H1 (cell line): Measurements from ENCODE around the gene FGF5. TPM values are rescaled to one million over a fixed set of nuclear protein-coding genes. Genes with fewer than 3 reads are reported as not detected.

ENCODE experiments used
- CTCF ChIA-PET: fragments of 300-600 bp; sonication (Branson Sonifier 250); formaldehyde crosslinking; loops from one replicate; lab custom pipeline; 2021; ENCODE audit not compliant: partially characterized antibody; lab: Charles Lee
- POLR2A ChIA-PET: fragments of 300-600 bp; sonication (Branson Sonifier 250); formaldehyde crosslinking; loops from one replicate; lab custom pipeline; 2021; ENCODE audit warnings: inconsistent platforms; ENCODE audit not compliant: partially characterized antibody; lab: Charles Lee
- DNase-seq, 2 experiments: peaks; one replicate each; pipeline versions ENCODE4 v3.0.0 to v3.0.0-alpha.2; 2010 to 2022; ENCODE audit warnings: low spot score in 2 of 2, low read depth in 1 of 2, mixed read lengths in 1 of 2
- FAIRE-seq: peaks from 2 replicates; lab custom pipeline; 2011; peaks lifted over from hg19 to GRCh38; lab: Jason Lieb, UNC
- H2AFZ ChIP-seq: 2 replicates; pipeline ENCODE4 v1.8.1; 2012; ENCODE audit warnings: low read length, inconsistent platforms
- H2AK5ac ChIP-seq: 2 replicates; pipeline ENCODE4 v1.6.1; 2013; ENCODE audit warnings: low read depth, low read length
- H2BK120ac ChIP-seq: replicated peaks from 2 replicates; pipeline ENCODE3; 2013; ENCODE audit warnings: low read depth, low read length, inconsistent platforms
- H2BK12ac ChIP-seq: 2 replicates; pipeline ENCODE4 v1.6.1; 2013; ENCODE audit warnings: low read depth, low read length
- H2BK15ac ChIP-seq: 2 replicates; pipeline ENCODE4 v1.6.1; 2013; ENCODE audit warnings: low read length
- H2BK20ac ChIP-seq: 2 replicates; pipeline ENCODE4 v1.6.1; 2013; ENCODE audit warnings: low read length
- H2BK5ac ChIP-seq: 2 replicates; pipeline ENCODE4 v1.6.1; 2013; ENCODE audit warnings: low read depth, low read length
- H3K14ac ChIP-seq: 2 replicates; pipeline ENCODE4 v1.6.1; 2013; ENCODE audit warnings: inconsistent platforms; ENCODE audit not compliant: insufficient read length
- H3K18ac ChIP-seq: 2 replicates; pipeline ENCODE4 v1.6.1; 2013; ENCODE audit warnings: low read length; ENCODE audit errors: extremely low read depth
- H3K23ac ChIP-seq: 2 replicates; pipeline ENCODE4 v1.6.1; 2013; ENCODE audit warnings: inconsistent platforms; ENCODE audit not compliant: insufficient read length
- H3K23me2 ChIP-seq: 2 replicates; pipeline ENCODE4 v1.6.1; 2013; ENCODE audit warnings: low read depth, low read length
- H3K27ac ChIP-seq: 2 replicates; pipeline ENCODE4 v1.6.1; 2011; ENCODE audit warnings: low read depth, low read length, inconsistent platforms
- H3K27me3 ChIP-seq, 4 experiments: replicated peaks in 1 of 4; 1 replicate in 1 of 4; 2 replicates in 3 of 4; pipeline versions ENCODE4 v1.6.1 to v1.8.1; 2011 to 2013; ENCODE audit warnings: low read length in 3 of 4, mild to moderate bottlenecking in 3 of 4, inconsistent platforms in 2 of 4, mixed read lengths in 2 of 4, moderate library complexity in 1 of 4; ENCODE audit not compliant: control insufficient read depth in 3 of 4, insufficient read depth in 3 of 4; ENCODE audit errors: extremely low read depth in 1 of 4
- H3K36me3 ChIP-seq, 4 experiments: 2 replicates each; pipeline versions ENCODE4 v1.6.1 to v1.8.1; 2011 to 2013; ENCODE audit warnings: mild to moderate bottlenecking in 4 of 4, low read length in 3 of 4, moderate library complexity in 2 of 4, control low read depth in 1 of 4, inconsistent platforms in 1 of 4; ENCODE audit not compliant: insufficient read depth in 4 of 4, control insufficient read depth in 2 of 4
- H3K4ac ChIP-seq: replicated peaks from 2 replicates; pipeline ENCODE3; 2013; ENCODE audit warnings: low read length, low read depth, mixed read lengths, inconsistent platforms; ENCODE audit not compliant: insufficient read length
- H3K4me1 ChIP-seq, 4 experiments: replicated peaks in 1 of 4; 1 replicate in 1 of 4; 2 replicates in 3 of 4; pipeline versions ENCODE4 v1.6.1 to v1.8.1; 2011 to 2013; ENCODE audit warnings: low read length in 3 of 4, inconsistent platforms in 2 of 4, mixed read lengths in 1 of 4; ENCODE audit not compliant: insufficient read depth in 4 of 4, control insufficient read depth in 3 of 4
- H3K4me2 ChIP-seq, 2 experiments: 2 replicates each; pipeline versions ENCODE4 v1.6.1 to v1.8.1; 2011 to 2013; ENCODE audit warnings: low read depth in 2 of 2, low read length in 2 of 2, control low read depth in 1 of 2, inconsistent platforms in 1 of 2, mild to moderate bottlenecking in 1 of 2; ENCODE audit not compliant: insufficient read depth in 1 of 2
- H3K4me3 ChIP-seq, 4 experiments: fragments of 200-600, 300-600 bp in 1 of 4; sonication (generic), shearing (Covaris generic), sonication (Bioruptor Twin) in 1 of 4; 2 replicates each; pipeline versions ENCODE4 v1.5.1 to v1.8.1; 2011 to 2016; ENCODE audit warnings: low read length in 4 of 4, low read depth in 3 of 4, control low read depth in 2 of 4, inconsistent platforms in 2 of 4, mild to moderate bottlenecking in 2 of 4, mixed read lengths in 1 of 4, moderate library complexity in 1 of 4; ENCODE audit not compliant: insufficient read depth in 2 of 4; ENCODE audit errors: extremely low read depth in 1 of 4
- H3K56ac ChIP-seq: replicated peaks from 2 replicates; pipeline ENCODE3; 2013; ENCODE audit warnings: low read depth, mild to moderate bottlenecking, mixed read lengths, low read length, inconsistent platforms; ENCODE audit not compliant: insufficient read length
- H3K79me1 ChIP-seq: 2 replicates; pipeline ENCODE4 v1.6.1; 2013; ENCODE audit warnings: low read depth, low read length, control low read depth
- H3K79me2 ChIP-seq, 2 experiments: 2 replicates each; pipeline versions ENCODE4 v1.6.1 to v1.8.1; 2012 to 2013; ENCODE audit warnings: low read length in 2 of 2, mild to moderate bottlenecking in 2 of 2, inconsistent platforms in 1 of 2; ENCODE audit not compliant: insufficient read depth in 2 of 2, control insufficient read depth in 1 of 2
- H3K9ac ChIP-seq, 4 experiments: replicated peaks in 1 of 4; 1 replicate in 1 of 4; 2 replicates in 3 of 4; pipeline versions ENCODE4 v1.6.1 to v1.8.1; 2011 to 2013; ENCODE audit warnings: low read depth in 3 of 4, low read length in 3 of 4, control low read depth in 2 of 4, mild to moderate bottlenecking in 2 of 4, moderate library complexity in 2 of 4, inconsistent platforms in 1 of 4; ENCODE audit errors: extremely low read depth in 1 of 4
- H3K9me3 ChIP-seq, 2 experiments: 2 replicates each; pipeline versions ENCODE4 v1.6.1 to v1.8.1; 2012 to 2013; ENCODE audit warnings: mild to moderate bottlenecking in 2 of 2, moderate library complexity in 2 of 2, control low read depth in 1 of 2, inconsistent platforms in 1 of 2, low read depth in 1 of 2, low read length in 1 of 2, mixed read lengths in 1 of 2; ENCODE audit not compliant: insufficient read depth in 2 of 2
- H4K20me1 ChIP-seq, 2 experiments: replicated peaks in 1 of 2; 2 replicates each; pipeline versions ENCODE3 to v1.8.1; 2011 to 2013; ENCODE audit warnings: inconsistent platforms in 2 of 2, low read length in 2 of 2, mild to moderate bottlenecking in 1 of 2; ENCODE audit not compliant: insufficient read depth in 2 of 2, control insufficient read depth in 1 of 2
- H4K5ac ChIP-seq: 2 replicates; pipeline ENCODE4 v1.6.1; 2013; ENCODE audit warnings: low read length, low read depth, mixed read lengths, inconsistent platforms; ENCODE audit not compliant: insufficient read length
- H4K8ac ChIP-seq: 2 replicates; pipeline ENCODE4 v1.8.0; 2013; ENCODE audit warnings: mild to moderate bottlenecking, moderate library complexity, low read length, inconsistent platforms; ENCODE audit not compliant: insufficient read depth; ENCODE audit errors: extremely low read depth
- H4K91ac ChIP-seq: replicated peaks from 2 replicates; pipeline ENCODE3; 2013; ENCODE audit warnings: low read length, mixed read lengths, inconsistent platforms; ENCODE audit not compliant: insufficient read length
- CBX8 ChIP-seq: fragments of 300-800, 300-1000 bp; sonication (generic); IDR thresholded peaks from 2 replicates; pipeline ENCODE4 v1.7.1; 2016; ENCODE audit warnings: low read depth, low read length, borderline replicate concordance
- EGR1 ChIP-seq: IDR thresholded peaks from 2 replicates; pipeline ENCODE4 v1.6.1; 2011; ENCODE audit warnings: low read depth, low read length, borderline replicate concordance
- EZH2 ChIP-seq: fragments of 200-600 bp; sonication (generic); IDR thresholded peaks from 2 replicates; pipeline ENCODE4 v1.7.1; 2012; ENCODE audit warnings: low read depth, mild to moderate bottlenecking, moderate library complexity, low read length, inconsistent platforms; ENCODE audit not compliant: severe bottlenecking
- GABPA ChIP-seq: IDR thresholded peaks from 2 replicates; pipeline ENCODE4 v1.6.1; 2011; ENCODE audit warnings: mild to moderate bottlenecking, low read length, moderate library complexity, borderline replicate concordance; ENCODE audit not compliant: insufficient read depth
- KDM4A ChIP-seq: IDR thresholded peaks from one replicate; pipeline ENCODE4 v1.7.1; 2012; ENCODE audit warnings: low read depth, mild to moderate bottlenecking, moderate library complexity, low read length, inconsistent platforms; ENCODE audit not compliant: severe bottlenecking
- KDM5A ChIP-seq: fragments of 200-600 bp; IDR thresholded peaks from 2 replicates; pipeline ENCODE4 v1.7.1; 2012; ENCODE audit warnings: mild to moderate bottlenecking, low read length, inconsistent platforms, mixed read lengths
- MAFK ChIP-seq: IDR thresholded peaks from 2 replicates; pipeline ENCODE4 v1.6.1; 2012; ENCODE audit warnings: low read depth, mild to moderate bottlenecking, improper control_type of control experiment, low read length
- MAX ChIP-seq: IDR thresholded peaks from 2 replicates; pipeline ENCODE4 v1.6.1; 2012; ENCODE audit warnings: inconsistent platforms
- SAP30 ChIP-seq: fragments of 300-600 bp; sonication (generic); IDR thresholded peaks from 2 replicates; pipeline ENCODE4 v1.7.1; 2012; ENCODE audit warnings: low read length, moderate library complexity, mild to moderate bottlenecking, inconsistent platforms; ENCODE audit not compliant: insufficient read depth, insufficient replicate concordance
- SP4 ChIP-seq: IDR thresholded peaks from 2 replicates; pipeline ENCODE4 v1.6.1; 2012; ENCODE audit warnings: low read length, inconsistent platforms
- SUZ12 ChIP-seq: fragments of 200-600 bp; sonication (generic); IDR thresholded peaks from 2 replicates; pipeline ENCODE4 v1.6.1; 2012; ENCODE audit warnings: mild to moderate bottlenecking, inconsistent platforms, low read length, moderate library complexity, mixed read lengths
- WGBS, 2 experiments: shearing (Covaris generic) in 1 of 2; methylation state at CpG; one replicate each; pipeline versions ENCODE4 v1.1.6 to v1.1.7; 2013 to 2015; ENCODE audit warnings: low lambda C conversion rate in 2 of 2, mixed read lengths in 2 of 2, inconsistent platforms in 1 of 2, low coverage in 1 of 2, missing lambda C conversion rate in 1 of 2; ENCODE audit not compliant: insufficient replicate concordance in 2 of 2, insufficient coverage in 1 of 2, insufficient read length in 1 of 2; ENCODE audit errors: extremely low coverage in 1 of 2, missing lambda C conversion rate in 1 of 2; 5-methylcytosine and 5-hydroxymethylcytosine counted together
- polyA plus RNA-seq, 7 experiments: library from polyadenylated mRNA; depleted of rRNA in 3 of 7; stranded (reverse) in 5 of 7; unstranded in 2 of 7; fragments of >200 nt in 5 of 7; fragments of 200-250 nt in 2 of 7; gene quantifications; 1 replicate in 5 of 7; 2 replicates in 1 of 7; 4 replicates in 1 of 7; pipeline versions ENCODE4 v1.2.1 to v1.2.3, GENCODE V29; 2011 to 2013; ENCODE audit warnings: missing spikeins in 2 of 7, mixed read lengths in 2 of 7
- total RNA-seq: library from RNA; stranded (reverse); fragmentation: NEBNext Ultra II Directional; extraction: Animal tissue kit (Norgen Biotek cat#: 25700); gene quantifications from 2 replicates; pipeline ENCODE4 v1.2.1, GENCODE V29; 2021

FGF5 gene
- total and polyA plus RNA-seq, 2 of the 8 experiments (the other 6 are each of a cell fraction or from before 2014, with no cell fraction given): not detected

GRCh38 chr4:80268081-80268823 lies 1.8 kb downstream of the FGF5 start:
- H3K23ac ChIP-seq: no peak overlapping the region
- ChIA-PET CTCF (interaction anchor here (1.2 to 1.5 kb wide), 3 partner anchors 21 to 95 kb away, joined by 3 read pairs; no protein-coding TSS in a partner anchor), POLR2A (interaction anchor here (1.2 kb wide), 1 partner anchor 81 kb away, joined by 3 read pairs; no protein-coding TSS in a partner anchor)
- WGBS, 2 experiments: 5% methylated on average over 31 of the region's 31 CpGs; no CpG with 5 or more reads in 1 of the 2 experiments
- FAIRE-seq: no peak
- H3K4me3 ChIP-seq: peak overlapping the region in 3 of 4 experiments; percentile 15 to 50 (median 26); a peak in 4 of 8 replicates
- peak overlapping the region; percentile 65 to 67 for H3K4me2 ChIP-seq
- H2BK15ac ChIP-seq: no peak overlapping the region
- no peak overlapping the region for H3K27ac ChIP-seq
- no peak overlapping the region for H2AK5ac ChIP-seq
- peaks cover 9% of the 10 kb centered on the region; the same call in 1 of the 2 replicates for H3K23me2 ChIP-seq
- H2AFZ ChIP-seq: no peak overlapping the region
- H3K36me3 ChIP-seq: no peaks in the 10 kb centered on the region; a peak in 1 of 8 replicates
- no peak overlapping the region for H2BK5ac ChIP-seq
- H2BK20ac ChIP-seq: no peak overlapping the region
- H3K18ac ChIP-seq: no peak overlapping the region
- H2BK120ac ChIP-seq: no peak overlapping the region
- no peaks in the 10 kb centered on the region for H3K79me2 ChIP-seq
- no peak overlapping the region for H4K5ac ChIP-seq
- H2BK12ac ChIP-seq: no peak overlapping the region
- H3K14ac ChIP-seq: no peak overlapping the region
- H3K79me1 ChIP-seq: no peaks in the 10 kb centered on the region
- H3K4ac ChIP-seq: no peak overlapping the region
- no peak overlapping the region for H3K56ac ChIP-seq
- H3K4me1 ChIP-seq: peaks cover 0 to 28% (median 19%) of the 10 kb centered on the region in 4 experiments; a peak in 6 of 7 replicates
- no peaks in the 10 kb centered on the region for H3K9me3 ChIP-seq
- DNase-seq: peak in 1 of 2 experiments; percentile 55
- H4K91ac ChIP-seq: no peak overlapping the region
- H3K9ac ChIP-seq: no peak overlapping the region
- peaks cover 66 to 73% (median 70%) of the 10 kb centered on the region in 4 experiments for H3K27me3 ChIP-seq
- H4K8ac ChIP-seq: no peak overlapping the region; the same call in 1 of the 2 replicates
- H4K20me1 ChIP-seq: peaks cover 14 to 24% of the 10 kb centered on the region in 2 experiments
- no peak for TF ChIP-seq KDM5A
- peak; percentile 97 for TF ChIP-seq SUZ12
- peak; percentile 72 for TF ChIP-seq MAX
- peak; percentile 44; the same call in 1 of the 2 replicates for TF ChIP-seq MAFK
- TF ChIP-seq SAP30: no peak
- TF ChIP-seq GABPA: no peak
- TF ChIP-seq SP4: no peak
- no peak for TF ChIP-seq EGR1
- TF ChIP-seq KDM4A: peak; percentile 69
- peak; percentile 93 for TF ChIP-seq EZH2
- TF ChIP-seq CBX8: no peak
